HFF-Myc (cell line): ENCODE results near the gene MED20.

Experiments used
- DNase-seq: peaks from one replicate; pipeline ENCODE4 v3.0.0-alpha.2; 2011; ENCODE audit warnings: low read depth; ENCODE audit errors: extremely low read depth
- H3K4me3 ChIP-seq: replicated peaks from 2 replicates; pipeline ENCODE4 v1.5.1; 2011; ENCODE audit warnings: low read depth, mild to moderate bottlenecking, control low read depth, low read length
- CTCF ChIP-seq: IDR thresholded peaks from 2 replicates; pipeline ENCODE4 v1.5.1; 2012; ENCODE audit warnings: mild to moderate bottlenecking, low read depth, low read length, control low read depth; ENCODE audit errors: missing control alignments

Gene MED20

GRCh38 chr6:41929924-41930323 is 9.0 kb upstream of the MED20 start:
- no peak for DNase-seq
- H3K4me3 ChIP-seq, result no peak overlapping the region
- no peak for TF ChIP-seq CTCF

GRCh38 chr6:41927253-41927652 is 6.3 kb upstream of the MED20 start:
- no peak for DNase-seq
- no peak for TF ChIP-seq CTCF
- no peak overlapping the region for H3K4me3 ChIP-seq

GRCh38 chr6:41922154-41922553 is 1.2 kb upstream of the MED20 start:
- DNase-seq, result no peak
- peak overlapping the region; percentile 64 for H3K4me3 ChIP-seq
- TF ChIP-seq CTCF, result no peak

- peak overlapping the region; percentile 64 for H3K4me3 ChIP-seq
- TF ChIP-seq CTCF, result no peak
- DNase-seq, result no peak
These were observed 716 bp upstream of the MED20 start for GRCh38 chr6:41921712-41921998.

- H3K4me3 ChIP-seq, result no peak overlapping the region
- peak; percentile 70 for DNase-seq
- TF ChIP-seq CTCF, result no peak
These were observed 3.4 kb downstream of the MED20 start for GRCh38 chr6:41917528-41917927.

GRCh38 chr6:41914869-41915530 is 5.9 kb downstream of the MED20 start:
- no peak for DNase-seq
- TF ChIP-seq CTCF, result no peak
- no peak overlapping the region for H3K4me3 ChIP-seq

- TF ChIP-seq CTCF, result no peak
- no peak for DNase-seq
These were observed 6.6 kb downstream of the MED20 start for GRCh38 chr6:41914343-41914742.

More at GRCh38 chr6:41914343-41914742, 6.6 kb downstream of the MED20 start:
- no peak overlapping the region for H3K4me3 ChIP-seq
